Endothelial cell (in vitro differentiated cells): ENCODE results near the gene ADAM12. TPM values are rescaled to one million over a fixed set of nuclear protein-coding genes. Genes with fewer than 3 reads are reported as not detected.

Source experiments
- DNase-seq: peaks from one replicate; pipeline ENCODE4 v3.0.0; 2021; ENCODE audit warnings: low spot score
- H3K27ac Mint-ChIP-seq: one replicate; pipeline ENCODE4 v1.8.0; 2021; ENCODE audit warnings: mixed read lengths, inconsistent platforms; ENCODE audit not compliant: unreplicated experiment
- H3K27me3 Mint-ChIP-seq: one replicate; pipeline ENCODE4 v1.8.0; 2021; ENCODE audit warnings: mild to moderate bottlenecking, moderate library complexity, mixed read lengths, inconsistent platforms; ENCODE audit not compliant: unreplicated experiment
- H3K36me3 Mint-ChIP-seq: one replicate; pipeline ENCODE4 v1.8.0; 2021; ENCODE audit warnings: mild to moderate bottlenecking, low read depth, mixed read lengths, inconsistent platforms; ENCODE audit not compliant: unreplicated experiment
- H3K4me1 Mint-ChIP-seq: one replicate; pipeline ENCODE4 v1.8.0; 2021; ENCODE audit warnings: mild to moderate bottlenecking, mixed read lengths, inconsistent platforms; ENCODE audit not compliant: unreplicated experiment
- H3K4me3 Mint-ChIP-seq: one replicate; pipeline ENCODE4 v1.8.0; 2021; ENCODE audit warnings: mild to moderate bottlenecking, mixed read lengths, inconsistent platforms; ENCODE audit not compliant: unreplicated experiment
- H3K9me3 Mint-ChIP-seq: one replicate; pipeline ENCODE4 v1.8.0; 2021; ENCODE audit warnings: mixed read lengths, inconsistent platforms; ENCODE audit not compliant: unreplicated experiment
- CTCF ChIP-seq: fragments of 200-600 bp; sonication (generic); IDR thresholded peaks from one replicate; pipeline ENCODE4 v1.5.0; 2021; ENCODE audit warnings: antibody characterized with exemption; ENCODE audit not compliant: unreplicated experiment
- total RNA-seq: library from RNA; stranded (reverse); fragmentation: NEBNext Ultra II Directional; extraction: Animal tissue kit (Norgen Biotek cat#: 25700); gene quantifications from one replicate; pipeline ENCODE4 v1.2.1, GENCODE V29; 2021; ENCODE audit not compliant: unreplicated experiment

Gene ADAM12
- total RNA-seq, 1 donor from 2014 or later = 9.0 TPM

GRCh38 chr10:126016156-126016805 is 372.0 kb downstream of the ADAM12 start:
- TF ChIP-seq CTCF = no peak
- Mint-ChIP-seq H3K27me3 (peaks cover 3% of the 10 kb centered on the region), H3K36me3 (peaks cover 26% of the 10 kb centered on the region), H3K27ac (no peak overlapping the region), H3K4me1 (peaks cover 25% of the 10 kb centered on the region), H3K9me3 (peaks cover 8% of the 10 kb centered on the region), H3K4me3 (no peak overlapping the region)
- no peak for DNase-seq

GRCh38 chr10:126015413-126015812 is 372.9 kb downstream of the ADAM12 start:
- peaks cover 26% of the 10 kb centered on the region for H3K36me3 Mint-ChIP-seq
- H3K9me3 Mint-ChIP-seq = peaks cover 8% of the 10 kb centered on the region
- peaks cover 25% of the 10 kb centered on the region for H3K4me1 Mint-ChIP-seq
- no peak overlapping the region for H3K27ac Mint-ChIP-seq
- DNase-seq = no peak
- H3K4me3 Mint-ChIP-seq = no peak overlapping the region
- H3K27me3 Mint-ChIP-seq = peaks cover 3% of the 10 kb centered on the region
- TF ChIP-seq CTCF = no peak

GRCh38 chr10:126014309-126014708 is 374.0 kb downstream of the ADAM12 start:
- no peak for DNase-seq
- Mint-ChIP-seq H3K4me3 (no peak overlapping the region), H3K36me3 (peaks cover 15% of the 10 kb centered on the region), H3K27ac (no peak overlapping the region), H3K4me1 (peaks cover 23% of the 10 kb centered on the region), H3K27me3 (peaks cover 3% of the 10 kb centered on the region), H3K9me3 (peaks cover 6% of the 10 kb centered on the region)
- no peak for TF ChIP-seq CTCF

- TF ChIP-seq CTCF = no peak
- Mint-ChIP-seq H3K27ac (no peak overlapping the region), H3K4me1 (peaks cover 17% of the 10 kb centered on the region), H3K4me3 (no peak overlapping the region), H3K27me3 (peaks cover 3% of the 10 kb centered on the region), H3K9me3 (peaks cover under 1% of the 10 kb centered on the region), H3K36me3 (peaks cover 9% of the 10 kb centered on the region)
- no peak for DNase-seq
Measured at GRCh38 chr10:126013489-126014281, 374.6 kb downstream of the ADAM12 start.

- Mint-ChIP-seq H3K36me3 (peaks cover 5% of the 10 kb centered on the region), H3K27me3 (peaks cover 3% of the 10 kb centered on the region), H3K9me3 (no peaks in the 10 kb centered on the region), H3K4me1 (peaks cover 15% of the 10 kb centered on the region), H3K4me3 (no peak overlapping the region), H3K27ac (no peak overlapping the region)
- no peak for TF ChIP-seq CTCF
- no peak for DNase-seq
Measured at GRCh38 chr10:126012485-126012884, 375.8 kb downstream of the ADAM12 start.
